Osteoblast (primary cell): ENCODE measurements around the gene FOXO6. TPM values are rescaled to one million over a fixed set of nuclear protein-coding genes. Genes with fewer than 3 reads are reported as not detected.
"Not testable (repeated sequence)": the region's sequence is repeated elsewhere in the genome, so short reads cannot be mapped to it uniquely, and the experiment has no call there.

Source experiments
- DNase-seq: peaks from one replicate; pipeline ENCODE4 v3.0.0; 2011; ENCODE audit warnings: low spot score, mixed read lengths; ENCODE audit not compliant: insufficient read length; ENCODE audit errors: missing footprints
- H2AFZ ChIP-seq: 2 replicates; pipeline ENCODE4 v1.6.0; 2011; ENCODE audit warnings: mild to moderate bottlenecking, low read length
- H3K27ac ChIP-seq: 2 replicates; pipeline ENCODE4 v1.5.1; 2011; ENCODE audit warnings: mild to moderate bottlenecking, low read depth, low read length, moderate library complexity
- H3K27me3 ChIP-seq: 2 replicates; pipeline ENCODE4 v1.6.0; 2012; ENCODE audit warnings: mild to moderate bottlenecking, control low read depth, inconsistent platforms, low read length, moderate library complexity; ENCODE audit not compliant: insufficient read depth
- H3K36me3 ChIP-seq: 2 replicates; pipeline ENCODE4 v1.5.1; 2011; ENCODE audit warnings: mild to moderate bottlenecking, low read length, control low read depth, moderate library complexity; ENCODE audit not compliant: insufficient read depth
- H3K4me1 ChIP-seq: 2 replicates; pipeline ENCODE4 v1.5.1; 2011; ENCODE audit warnings: mild to moderate bottlenecking, low read length, control low read depth, moderate library complexity; ENCODE audit not compliant: insufficient read depth
- H3K4me2 ChIP-seq: 2 replicates; pipeline ENCODE4 v1.6.0; 2011; ENCODE audit warnings: mild to moderate bottlenecking, low read length; ENCODE audit not compliant: insufficient read depth
- H3K4me3 ChIP-seq: fragments of 200-600 bp; sonication (generic); 3 replicates; pipeline ENCODE4 v1.5.1; 2012; ENCODE audit warnings: mild to moderate bottlenecking, low read length, inconsistent platforms; ENCODE audit not compliant: insufficient read depth
- H3K79me2 ChIP-seq: 2 replicates; pipeline ENCODE4 v1.6.0; 2012; ENCODE audit warnings: mild to moderate bottlenecking, low read length, control low read depth, inconsistent platforms; ENCODE audit not compliant: insufficient read depth
- H3K9me3 ChIP-seq: 2 replicates; pipeline ENCODE4 v1.5.1; 2011; ENCODE audit warnings: low read depth, low read length, control low read depth
- H4K20me1 ChIP-seq: 2 replicates; pipeline ENCODE4 v1.6.0; 2012; ENCODE audit warnings: mild to moderate bottlenecking, low read length, control low read depth; ENCODE audit not compliant: insufficient read depth
- total RNA-seq: library from RNA; depleted of rRNA; stranded (reverse); fragments of >200 nt; gene quantifications from 2 replicates; pipeline ENCODE4 v1.2.3, GENCODE V29; 2012
- TF ChIP-seq, protein P1 (sequence below): IDR thresholded peaks from 2 replicates; pipeline ENCODE4 v1.5.1; 2011; ENCODE audit warnings: mild to moderate bottlenecking, low read depth, low read length, moderate library complexity; ENCODE audit errors: extremely low read depth

Gene FOXO6
- total RNA-seq, 1 donor, result not detected

DNA sequence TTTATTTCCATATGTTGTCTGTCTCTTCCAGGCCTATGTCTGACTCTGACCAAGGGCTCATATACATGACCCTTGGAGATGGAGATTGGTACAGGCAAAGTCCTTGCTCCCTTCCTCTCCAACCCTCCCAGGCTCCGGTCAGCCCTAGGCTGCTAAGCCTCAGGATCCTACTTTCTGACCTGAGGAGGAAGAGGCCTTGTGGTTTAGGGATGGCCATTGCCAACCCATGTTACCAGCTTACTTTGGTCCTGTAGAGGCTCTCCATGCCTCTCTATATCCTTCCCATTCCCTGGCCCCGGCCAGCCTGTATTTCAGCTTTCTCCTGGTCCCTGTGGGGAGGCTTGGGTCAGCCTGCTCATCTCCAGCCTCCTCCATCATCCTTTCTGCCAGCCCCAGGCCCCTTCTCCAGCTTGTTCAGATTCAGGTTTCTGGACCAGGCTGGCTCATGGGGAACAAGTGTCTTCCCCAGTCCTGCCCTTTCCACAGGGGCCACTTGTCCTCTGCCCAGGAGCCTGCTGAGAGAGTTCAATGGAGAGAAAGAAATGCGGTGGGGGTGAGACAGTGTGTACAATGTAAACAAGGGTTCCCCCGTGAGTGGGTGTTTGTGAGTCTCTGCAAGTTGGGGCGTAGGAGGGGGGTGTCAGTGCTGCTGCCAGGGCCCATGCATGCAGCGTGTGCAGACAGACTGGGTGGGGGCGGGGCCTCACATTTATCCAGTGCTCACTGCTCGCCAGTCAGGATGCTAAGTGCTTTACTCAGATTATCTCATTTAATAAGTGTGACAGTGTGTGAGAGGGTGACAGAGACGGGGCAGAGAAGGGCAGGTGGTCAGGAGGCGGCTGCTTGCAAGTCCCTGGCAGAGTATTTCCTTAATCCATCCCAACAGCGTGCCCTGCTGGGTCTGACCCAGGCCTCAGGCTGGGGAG lies 31.3 kb upstream of the FOXO6 start:
- peaks cover 4% of the 10 kb centered on the region for H4K20me1 ChIP-seq
- no peaks in the 10 kb centered on the region for H3K79me2 ChIP-seq
- H3K27me3 ChIP-seq, result no peaks in the 10 kb centered on the region
- H3K4me3 ChIP-seq, result no peak overlapping the region
- no peak overlapping the region for H3K27ac ChIP-seq
- no peak overlapping the region for H3K4me2 ChIP-seq
- TF ChIP-seq, protein P1, sequence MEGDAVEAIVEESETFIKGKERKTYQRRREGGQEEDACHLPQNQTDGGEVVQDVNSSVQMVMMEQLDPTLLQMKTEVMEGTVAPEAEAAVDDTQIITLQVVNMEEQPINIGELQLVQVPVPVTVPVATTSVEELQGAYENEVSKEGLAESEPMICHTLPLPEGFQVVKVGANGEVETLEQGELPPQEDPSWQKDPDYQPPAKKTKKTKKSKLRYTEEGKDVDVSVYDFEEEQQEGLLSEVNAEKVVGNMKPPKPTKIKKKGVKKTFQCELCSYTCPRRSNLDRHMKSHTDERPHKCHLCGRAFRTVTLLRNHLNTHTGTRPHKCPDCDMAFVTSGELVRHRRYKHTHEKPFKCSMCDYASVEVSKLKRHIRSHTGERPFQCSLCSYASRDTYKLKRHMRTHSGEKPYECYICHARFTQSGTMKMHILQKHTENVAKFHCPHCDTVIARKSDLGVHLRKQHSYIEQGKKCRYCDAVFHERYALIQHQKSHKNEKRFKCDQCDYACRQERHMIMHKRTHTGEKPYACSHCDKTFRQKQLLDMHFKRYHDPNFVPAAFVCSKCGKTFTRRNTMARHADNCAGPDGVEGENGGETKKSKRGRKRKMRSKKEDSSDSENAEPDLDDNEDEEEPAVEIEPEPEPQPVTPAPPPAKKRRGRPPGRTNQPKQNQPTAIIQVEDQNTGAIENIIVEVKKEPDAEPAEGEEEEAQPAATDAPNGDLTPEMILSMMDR, result no peak
- H3K9me3 ChIP-seq, result no peaks in the 10 kb centered on the region
- H3K4me1 ChIP-seq, result no peaks in the 10 kb centered on the region
- no peak for DNase-seq
- H2AFZ ChIP-seq, result no peak overlapping the region
- no peaks in the 10 kb centered on the region for H3K36me3 ChIP-seq

DNA sequence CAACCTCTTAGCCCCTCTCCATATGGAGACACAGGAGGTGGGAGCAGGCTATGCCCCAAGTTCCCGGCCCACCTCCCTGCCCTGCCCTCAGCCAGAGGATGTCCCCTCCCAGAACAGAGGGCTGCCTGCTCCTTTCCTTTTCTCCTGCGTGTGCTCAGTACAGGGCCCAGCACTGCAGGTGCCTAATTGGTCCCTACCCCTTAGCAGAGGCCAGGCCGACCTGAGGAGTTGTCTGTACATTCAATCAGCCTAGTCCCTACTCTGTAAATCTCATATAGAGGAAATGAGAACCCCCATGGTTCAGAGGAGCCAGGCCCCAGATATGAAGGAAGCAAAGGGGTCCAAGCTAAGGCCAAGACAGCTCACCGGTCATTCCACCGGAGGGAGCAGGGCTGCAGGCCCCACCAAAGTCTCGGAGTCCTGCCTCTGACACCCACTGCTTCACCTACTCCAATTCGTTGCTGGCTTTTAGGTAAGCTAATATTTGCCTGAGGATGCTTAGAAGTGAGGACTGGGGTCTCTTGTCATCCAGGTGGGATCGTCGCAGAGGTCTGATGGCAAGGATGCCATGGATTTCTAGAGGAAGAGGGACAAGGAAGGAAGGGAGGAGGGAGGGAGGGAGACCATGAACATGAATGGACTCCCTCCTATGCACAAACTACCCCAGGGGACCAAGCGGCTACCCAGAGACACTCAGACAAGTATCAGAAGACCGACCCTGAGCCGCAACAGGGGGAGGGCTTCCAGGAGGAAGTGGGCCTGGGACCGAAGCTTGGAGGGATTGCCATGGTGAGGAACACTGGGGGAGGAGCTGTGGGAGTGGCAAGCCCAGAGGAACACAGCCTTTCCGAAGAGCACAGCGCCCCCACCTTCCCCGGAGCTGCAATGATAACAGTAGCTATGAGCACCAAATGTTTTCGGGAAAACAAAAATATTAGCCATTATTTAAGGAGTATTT lies 30.4 kb upstream of the FOXO6 start:
- no peak for DNase-seq
- TF ChIP-seq, protein P1, result no peak
- no peaks in the 10 kb centered on the region for H3K79me2 ChIP-seq
- no peaks in the 10 kb centered on the region for H3K36me3 ChIP-seq
- H3K4me2 ChIP-seq, result no peak overlapping the region
- H3K27ac ChIP-seq, result no peak overlapping the region
- H3K27me3 ChIP-seq, result no peaks in the 10 kb centered on the region
- no peaks in the 10 kb centered on the region for H3K9me3 ChIP-seq
- H2AFZ ChIP-seq, result no peak overlapping the region
- H3K4me3 ChIP-seq, result no peak overlapping the region
- peaks cover 4% of the 10 kb centered on the region for H4K20me1 ChIP-seq
- H3K4me1 ChIP-seq, result no peaks in the 10 kb centered on the region

DNA sequence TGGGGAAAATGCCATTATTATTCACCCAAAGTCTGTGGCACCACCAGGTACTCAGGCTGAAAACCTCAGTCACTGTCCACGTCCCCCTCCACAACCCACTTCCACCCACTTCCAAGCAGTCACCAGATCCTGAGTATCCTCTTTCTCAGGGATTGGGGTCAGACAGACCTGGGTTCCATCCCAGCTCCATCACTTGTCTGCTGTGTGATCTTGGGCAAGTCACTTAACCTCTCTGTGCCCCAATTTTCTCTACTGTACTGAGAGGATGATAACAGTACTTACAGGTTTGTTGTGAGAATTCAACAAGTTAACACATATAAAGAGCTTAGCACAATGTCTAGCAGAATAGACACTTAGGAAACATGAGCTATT lies 29.7 kb upstream of the FOXO6 start:
- no peak for DNase-seq
- H3K4me3 ChIP-seq, result no peak overlapping the region
- no peaks in the 10 kb centered on the region for H3K36me3 ChIP-seq
- TF ChIP-seq, protein P1, result no peak
- H3K27me3 ChIP-seq, result no peaks in the 10 kb centered on the region
- no peak overlapping the region for H3K27ac ChIP-seq
- no peaks in the 10 kb centered on the region for H3K4me1 ChIP-seq
- no peak overlapping the region for H3K4me2 ChIP-seq
- no peaks in the 10 kb centered on the region for H3K79me2 ChIP-seq
- no peaks in the 10 kb centered on the region for H3K9me3 ChIP-seq
- H2AFZ ChIP-seq, result no peak overlapping the region
- H4K20me1 ChIP-seq, result peaks cover 4% of the 10 kb centered on the region

DNA sequence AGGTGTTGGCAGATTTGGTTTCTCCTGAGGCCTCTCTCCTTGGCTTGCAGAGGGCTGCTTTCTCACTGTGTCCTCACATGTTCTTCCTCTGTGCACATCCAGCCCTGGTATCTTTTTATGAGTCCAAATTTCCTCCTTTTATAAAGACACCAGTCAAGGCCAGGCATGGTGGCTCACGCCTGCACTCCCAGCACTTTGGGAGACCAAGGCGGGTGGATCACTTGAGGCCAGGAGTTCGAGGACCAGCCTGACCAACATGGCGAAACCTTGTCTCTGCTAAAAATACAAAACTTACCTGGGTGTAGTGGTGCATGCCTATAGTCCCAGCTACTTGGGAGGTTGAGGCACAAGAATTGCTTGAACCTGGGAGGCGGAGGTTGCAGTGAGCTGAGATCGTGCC lies 29.1 kb upstream of the FOXO6 start:
- H4K20me1 ChIP-seq, DNase-seq, H3K27ac ChIP-seq, H3K27me3 ChIP-seq, H3K4me2 ChIP-seq, H3K79me2 ChIP-seq, H3K4me1 ChIP-seq, H3K4me3 ChIP-seq, H3K9me3 ChIP-seq, H3K36me3 ChIP-seq, H2AFZ ChIP-seq: not testable (repeated sequence)
